Umbilical cord (tissue), 2 donors: Measurements from ENCODE around the gene RPS19BP1. TPM values are rescaled to one million over a fixed set of nuclear protein-coding genes. Genes with fewer than 3 reads are reported as not detected.

Source experiments
- DNase-seq: peaks from one replicate; pipeline ENCODE4 v3.0.0-alpha.2; 2015; ENCODE audit warnings: low spot score
- total RNA-seq: library from RNA; depleted of rRNA; stranded (reverse); fragments of >200 nt; gene quantifications from one replicate; pipeline ENCODE4 v1.2.3, GENCODE V29; 2014; ENCODE audit warnings: low replicate concordance; ENCODE audit not compliant: insufficient read depth

RPS19BP1 gene
- 19.0 TPM for total RNA-seq

- peak; percentile 100 for DNase-seq
Measured at GRCh38 chr22:39532215-39533073, at the start of gene RPS19BP1. Gene RPS19BP1, minus strand, starts transcription at chr22:39532748. Its CDS starts 10 bp downstream, at chr22:39532738.

- DNase-seq, result no peak
Measured at GRCh38 chr22:39581303-39581702, 48.8 kb upstream of the RPS19BP1 start.

- DNase-seq, result no peak
Measured at GRCh38 chr22:39580795-39581194, 48.2 kb upstream of the RPS19BP1 start.

DNA sequence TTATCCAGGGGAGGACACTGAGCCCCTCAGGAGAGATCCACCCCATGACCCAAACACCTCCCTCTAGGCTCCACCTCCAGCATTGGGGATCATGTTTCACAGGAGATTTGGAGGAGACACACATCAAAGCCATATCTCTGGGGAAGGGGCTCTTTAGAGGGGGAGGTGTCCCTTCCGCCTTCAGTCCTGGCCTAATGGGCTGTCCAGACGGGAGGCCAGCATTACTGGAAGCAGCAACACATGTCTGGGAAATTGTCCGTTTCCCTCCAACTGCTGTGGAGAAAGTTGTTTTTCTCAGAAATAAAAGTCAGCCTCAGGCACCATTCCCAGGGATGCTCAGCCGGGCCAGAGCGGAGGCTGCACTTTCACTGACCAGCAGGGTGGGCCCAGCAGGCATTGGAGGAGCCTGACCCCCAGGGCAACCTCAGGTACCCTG is 47.5 kb upstream of the RPS19BP1 start:
- DNase-seq, result no peak

GRCh38 chr22:39577900-39578299 is 45.4 kb upstream of the RPS19BP1 start:
- no peak for DNase-seq

GRCh38 chr22:39577366-39577765 is 44.8 kb upstream of the RPS19BP1 start:
- no peak for DNase-seq

GRCh38 chr22:39576027-39576426 is 43.5 kb upstream of the RPS19BP1 start:
- DNase-seq, result no peak

DNA sequence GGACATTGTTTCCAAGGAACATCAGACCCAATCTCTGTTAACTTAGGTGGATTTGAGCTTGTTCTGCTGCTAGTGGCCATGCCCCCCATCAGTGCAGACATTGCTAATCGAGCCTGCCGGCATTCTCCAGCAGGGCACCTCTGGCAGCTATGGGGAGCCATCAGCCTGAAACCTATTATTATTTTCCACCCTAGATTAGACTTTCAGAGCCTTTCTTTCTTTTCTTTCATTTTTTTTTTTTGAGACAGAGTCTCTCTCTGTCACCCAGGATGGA is 42.9 kb upstream of the RPS19BP1 start:
- no peak for DNase-seq

DNA sequence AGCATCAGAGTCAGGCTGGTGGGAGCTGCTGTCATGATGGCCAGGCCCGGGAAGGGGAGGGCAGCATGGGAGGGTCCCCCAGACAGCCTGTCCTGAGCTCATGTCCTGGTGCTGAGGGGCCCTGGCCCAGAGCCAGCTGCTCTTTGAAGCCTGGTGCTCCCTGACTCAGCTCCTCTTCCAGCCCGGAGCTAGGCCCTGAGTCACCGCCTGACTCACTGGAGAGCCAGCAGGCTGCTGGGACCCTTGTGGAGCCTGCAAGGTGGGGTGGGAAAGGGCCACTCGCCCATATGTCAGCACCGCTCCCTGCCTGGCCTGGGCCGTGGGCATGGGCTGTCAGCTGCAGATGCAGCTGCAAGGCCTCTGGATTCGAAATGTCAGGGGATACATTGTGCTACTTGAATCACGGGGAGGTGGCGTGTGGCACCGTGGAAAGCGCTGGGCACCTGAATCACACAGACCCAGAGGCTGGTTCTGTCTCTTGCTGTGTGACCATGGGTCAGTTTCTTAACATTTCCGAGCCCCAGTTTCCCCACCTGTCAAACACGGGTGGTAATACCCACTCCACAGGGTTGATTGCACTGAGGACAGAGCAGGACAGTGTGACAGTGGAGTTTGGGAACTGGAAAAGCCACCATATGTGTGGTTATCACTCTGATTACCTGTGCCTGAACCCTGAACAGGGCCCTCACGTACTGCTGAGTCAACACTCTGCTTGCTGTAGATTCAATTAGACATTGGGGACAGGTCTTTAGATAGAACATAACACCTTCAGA is 42.4 kb upstream of the RPS19BP1 start:
- DNase-seq, result peak; percentile 57

DNA sequence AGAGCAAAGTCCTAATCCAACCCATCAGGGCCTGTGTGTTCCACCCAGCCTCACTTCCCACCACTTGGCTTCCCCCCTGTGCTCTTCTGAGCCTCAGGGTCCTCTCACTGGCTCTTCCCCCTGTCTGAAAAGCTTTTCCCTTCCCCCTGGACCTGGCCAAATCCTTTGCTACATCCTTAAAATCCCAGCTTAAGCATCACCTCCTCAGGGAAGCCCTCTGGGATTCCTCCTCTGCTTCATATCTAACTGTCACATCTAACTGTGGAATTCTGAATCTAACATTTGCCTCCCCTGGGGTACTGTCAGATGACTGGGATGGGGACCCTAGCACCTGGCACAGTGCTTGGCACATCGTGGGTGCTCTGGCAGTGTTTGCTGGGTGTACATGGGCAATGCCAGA is 39.0 kb upstream of the RPS19BP1 start:
- no peak for DNase-seq

DNA sequence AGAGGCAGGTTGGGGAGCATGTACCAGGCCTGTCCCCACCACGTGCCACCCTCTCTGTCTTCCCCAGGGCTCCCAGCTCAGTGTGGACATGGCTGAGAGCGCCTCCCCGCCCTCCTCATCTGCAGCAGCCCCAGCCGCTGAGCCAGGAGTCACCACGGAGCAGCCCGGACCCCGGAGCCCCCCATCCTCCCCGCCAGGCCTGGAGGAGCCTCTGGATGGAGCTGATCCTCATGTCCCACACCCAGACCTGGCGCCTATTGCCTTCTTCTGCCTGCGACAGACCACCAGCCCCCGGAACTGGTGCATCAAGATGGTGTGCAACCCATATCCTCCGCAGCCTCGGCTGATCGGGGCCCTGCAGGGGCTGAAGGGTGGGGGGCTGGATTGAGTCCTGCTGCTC is 38.1 kb upstream of the RPS19BP1 start, which contains the start of gene CACNA1I:
TSS of gene CACNA1I (plus strand) at position 89 of the 400 bp plus-strand sequence. CDS start at position 89, 0 bp downstream.
- no peak for DNase-seq

DNA sequence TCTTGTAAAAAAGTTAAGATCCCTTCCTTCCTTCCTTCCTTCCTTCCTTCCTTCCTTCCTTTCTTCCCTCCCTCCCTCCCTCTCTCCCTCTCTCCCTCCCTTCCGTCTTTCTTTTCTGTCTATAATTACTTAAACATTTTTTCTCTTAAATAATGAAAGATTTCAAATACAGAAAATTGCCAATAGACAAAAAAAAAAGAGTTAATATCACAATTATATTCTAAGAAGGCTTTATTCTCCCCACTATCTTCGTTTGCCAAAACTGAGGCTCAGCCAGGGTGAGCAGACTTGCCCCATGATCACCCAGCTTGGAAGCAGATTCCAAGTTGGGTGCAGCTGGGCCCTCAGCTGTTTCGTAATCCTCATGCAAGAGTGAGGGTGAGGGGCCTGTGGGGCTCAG is 37.7 kb upstream of the RPS19BP1 start:
- no peak for DNase-seq

DNA sequence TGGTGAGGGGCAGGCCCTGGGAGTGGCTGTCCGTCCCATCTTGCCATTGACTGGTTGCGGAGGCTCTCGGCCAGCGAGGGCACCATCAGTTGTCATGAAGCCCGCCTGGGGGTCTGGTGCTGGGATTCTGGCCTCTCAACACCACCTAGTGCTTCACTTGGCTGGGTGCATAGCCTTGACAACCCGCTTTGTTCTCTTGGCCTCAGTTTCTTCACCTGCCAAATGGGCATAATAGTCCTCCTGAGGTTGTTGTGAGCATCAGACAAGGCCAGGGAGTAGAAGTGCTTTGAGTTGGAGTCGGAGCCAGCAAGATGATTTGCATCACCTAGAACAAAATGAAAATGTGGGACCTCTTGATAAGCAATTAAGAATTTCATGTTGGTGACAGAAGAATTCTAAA is 36.5 kb upstream of the RPS19BP1 start:
- DNase-seq, result no peak

DNA sequence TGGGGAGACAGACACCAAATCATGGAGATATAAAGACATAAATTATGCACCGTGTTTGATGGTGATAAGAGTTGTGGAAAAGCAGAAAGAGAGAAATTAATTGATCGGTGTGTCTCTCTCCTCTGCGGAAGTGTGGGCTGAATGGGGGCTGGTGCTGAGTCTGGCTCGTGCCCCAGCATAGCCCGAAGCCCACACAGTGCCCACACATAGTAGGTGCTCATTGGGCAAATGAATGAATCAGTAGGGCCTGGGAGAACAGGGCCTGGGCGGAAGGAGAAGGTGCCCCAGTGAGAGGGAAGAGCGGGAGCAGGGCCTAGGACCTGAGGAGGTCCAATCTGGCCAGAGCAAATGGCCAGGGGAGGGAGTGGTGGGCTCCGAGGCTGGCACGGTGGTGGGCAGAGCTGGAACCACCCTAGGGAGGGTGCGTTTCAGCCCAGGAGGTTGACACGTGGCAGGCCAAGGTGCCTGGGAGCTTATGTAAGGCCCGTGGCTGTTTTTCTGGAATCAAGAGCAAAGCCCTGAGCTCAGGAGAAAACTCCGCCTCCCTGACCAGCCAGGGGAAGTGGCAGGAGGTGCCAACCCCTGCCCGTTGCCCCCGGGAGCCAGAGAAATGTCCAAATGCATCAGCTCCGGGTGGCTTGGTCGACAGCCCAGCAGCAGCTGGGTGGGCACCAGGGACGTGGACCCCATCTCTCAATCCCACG is 35.9 kb upstream of the RPS19BP1 start:
- no peak for DNase-seq

DNA sequence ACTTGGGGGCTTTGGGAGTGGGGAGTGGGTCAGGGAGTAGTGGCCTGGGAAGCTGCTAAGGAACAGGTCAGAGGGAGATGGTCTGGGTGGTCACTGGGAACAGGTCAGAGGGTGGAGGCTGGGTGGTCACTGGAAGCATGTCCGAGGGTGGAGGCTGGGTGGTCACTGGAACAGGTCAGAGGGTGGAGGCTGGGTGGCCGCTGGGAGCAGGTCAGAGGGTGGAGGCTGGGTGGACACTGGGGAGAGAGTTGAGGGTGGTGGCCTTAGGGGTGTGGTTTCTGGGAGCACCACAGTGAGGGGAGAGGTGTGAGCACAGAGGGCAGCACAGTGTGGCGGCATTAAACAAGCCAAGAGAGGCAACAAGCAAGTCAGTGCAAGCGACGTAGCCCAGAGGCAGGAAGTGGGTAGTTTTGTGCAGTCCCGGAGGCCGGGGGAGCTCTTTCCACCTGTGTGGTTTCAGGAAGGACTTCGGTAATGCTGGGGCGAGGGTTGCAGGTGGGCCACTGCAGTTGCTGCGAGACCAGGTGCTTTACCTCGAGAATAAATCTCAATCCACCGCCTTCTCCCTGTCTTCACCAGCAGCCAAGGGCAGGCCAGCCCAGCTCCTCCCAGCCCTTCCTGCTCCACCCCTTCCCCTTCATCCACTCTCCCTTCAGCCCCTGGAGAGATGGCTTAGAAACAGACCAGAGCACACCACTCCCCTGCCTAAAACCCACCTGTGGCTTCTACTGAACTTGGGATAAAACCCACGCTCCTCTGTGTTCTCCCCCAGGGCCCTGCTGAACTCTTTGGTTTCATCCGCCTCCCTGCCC is 34.8 kb upstream of the RPS19BP1 start:
- DNase-seq, result no peak

DNA sequence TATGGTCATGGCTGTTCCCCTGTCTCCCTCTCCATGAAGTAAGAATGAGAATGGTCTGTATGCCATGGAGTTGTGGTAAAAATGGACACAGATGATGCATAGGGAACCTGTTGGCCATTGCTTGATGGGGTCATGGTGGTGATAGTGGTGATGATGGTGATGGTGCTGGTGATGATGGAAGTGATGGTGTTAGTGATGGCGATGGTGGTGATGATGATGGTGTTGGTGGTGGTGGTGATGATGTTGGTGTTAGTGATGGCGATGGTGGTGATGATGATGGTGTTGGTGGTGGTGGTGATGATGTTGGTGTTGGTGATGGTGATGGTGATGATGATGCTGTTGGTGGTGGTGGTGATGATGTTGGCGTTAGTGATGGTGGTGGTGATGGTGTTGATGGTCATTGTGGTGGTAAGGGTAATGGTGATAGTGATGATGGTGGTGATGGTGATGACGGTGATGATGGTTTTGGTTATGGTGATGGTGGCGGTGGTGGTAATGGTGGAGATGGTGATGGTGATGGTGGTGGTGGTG is 32.9 kb upstream of the RPS19BP1 start:
- DNase-seq, result no peak

GRCh38 chr22:39563571-39564428 is 31.3 kb upstream of the RPS19BP1 start:
- no peak for DNase-seq

- DNase-seq, result no peak
Measured at GRCh38 chr22:39562839-39563489, 30.4 kb upstream of the RPS19BP1 start.

DNA sequence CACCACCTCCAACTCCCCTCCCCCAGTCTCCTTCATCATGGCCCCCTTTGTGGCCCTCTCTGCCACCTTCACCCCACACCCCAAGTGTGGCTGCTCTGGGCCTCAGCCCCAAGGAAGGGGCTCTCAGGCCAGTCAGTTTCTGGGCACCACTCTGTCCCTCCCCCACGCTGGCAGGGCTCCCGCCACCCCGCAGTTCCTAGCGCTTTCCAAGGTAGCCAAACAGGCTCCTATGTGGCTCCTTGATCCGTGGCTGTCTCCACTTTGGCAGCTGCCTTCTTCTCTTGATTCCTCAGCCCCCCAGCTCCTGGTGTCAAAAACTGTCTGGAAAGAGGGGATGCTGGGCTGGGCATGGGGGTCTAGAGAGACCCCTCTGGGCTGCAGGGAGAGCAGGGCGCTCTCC is 27.6 kb upstream of the RPS19BP1 start:
- no peak for DNase-seq
